ENCODE data around the gene ALDH4A1.

- TF ChIP-seq CTCF (conservative IDR thresholded peaks at IDR 0.05; ENCODE audit: low read depth, low read length) = no peak
- TF ChIP-seq CEBPB (IDR thresholded peaks at IDR 0.05; ENCODE audit: low read depth, low read length) = no peak
- TF ChIP-seq BHLHE40 (IDR thresholded peaks at IDR 0.05; ENCODE audit: low read depth, low read length) = no peak
- no peak for TF ChIP-seq SMC3 (IDR thresholded peaks at IDR 0.05; ENCODE audit: low read depth, low read length)
- TF ChIP-seq POLR2A (IDR thresholded peaks at IDR 0.05; ENCODE audit: low read depth, low read length) = no peak
- no peak for TF ChIP-seq RFX5 (IDR thresholded peaks at IDR 0.05; ENCODE audit: low read depth, low read length)
- no peak for TF ChIP-seq MXI1 (IDR thresholded peaks at IDR 0.05; ENCODE audit: borderline replicate concordance, low read depth, low read length)
Observed at GRCh38 chr1:18917071-18917799, 14.9 kb upstream of the ALDH4A1 start.
